Measurements from ENCODE around the gene ZNF774.
"Not testable (repeated sequence)": the region's sequence is repeated elsewhere in the genome, so short reads cannot be mapped to it uniquely, and the experiment has no call there.

ZNF774 gene

GRCh38 chr15:90393040-90393439 is 41.0 kb downstream of the ZNF774 start:
- no peak for DNase-seq

DNA sequence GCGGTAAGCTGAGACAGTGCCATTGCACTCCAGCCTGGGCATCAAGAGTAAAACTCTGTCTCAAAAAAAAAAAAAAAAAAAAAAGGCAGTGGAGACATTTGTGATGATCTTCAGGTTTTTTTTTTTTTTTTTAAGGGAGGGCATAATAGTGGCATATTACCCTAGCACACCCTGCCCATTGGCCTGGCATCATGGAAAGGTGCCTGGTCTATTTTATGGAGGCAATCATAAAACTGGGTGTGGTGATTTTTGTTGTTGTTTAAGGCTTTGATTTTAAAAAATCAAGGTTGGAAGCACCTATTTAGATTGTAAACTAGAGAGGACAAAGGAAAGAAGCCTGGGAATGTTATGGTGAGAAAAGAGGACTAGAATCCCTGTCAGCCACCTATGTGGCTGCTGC is 42.0 kb downstream of the ZNF774 start:
- no peak for DNase-seq

DNA sequence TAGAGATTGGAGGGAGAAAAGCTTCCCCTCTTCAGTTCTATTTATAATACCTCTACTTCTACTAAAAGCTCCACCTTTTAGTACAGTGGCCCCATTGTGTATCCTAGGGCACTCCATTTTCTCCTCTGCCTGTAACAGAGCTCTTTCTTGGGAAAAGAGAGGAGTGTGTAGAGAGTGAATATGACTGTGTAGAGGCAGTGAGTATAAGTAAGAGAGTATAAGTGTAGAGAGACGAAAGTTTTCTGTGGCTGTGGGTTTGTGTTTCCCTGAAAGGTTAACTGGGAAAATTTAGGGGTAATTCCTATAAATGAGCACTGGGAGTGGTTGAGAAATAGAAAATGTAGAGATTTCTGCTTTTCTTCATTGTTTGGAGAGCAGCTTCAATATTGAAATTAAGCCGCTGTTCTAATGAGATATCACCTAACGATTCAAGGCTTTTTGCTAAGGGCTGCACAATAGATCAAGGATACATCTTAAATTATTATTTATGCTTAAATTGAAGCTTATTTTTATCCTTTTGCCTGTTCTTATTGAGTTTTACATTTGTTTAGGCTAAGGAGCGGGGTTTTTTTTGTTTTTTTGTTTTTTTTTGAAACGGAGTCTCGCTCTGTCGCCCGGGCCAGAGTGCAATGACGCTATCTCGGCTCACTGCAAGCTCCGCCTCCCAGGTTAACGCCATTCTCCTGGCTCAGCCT is 42.8 kb downstream of the ZNF774 start:
- no peak for DNase-seq

GRCh38 chr15:90396321-90396720 is 44.2 kb downstream of the ZNF774 start:
- DNase-seq = no peak

DNA sequence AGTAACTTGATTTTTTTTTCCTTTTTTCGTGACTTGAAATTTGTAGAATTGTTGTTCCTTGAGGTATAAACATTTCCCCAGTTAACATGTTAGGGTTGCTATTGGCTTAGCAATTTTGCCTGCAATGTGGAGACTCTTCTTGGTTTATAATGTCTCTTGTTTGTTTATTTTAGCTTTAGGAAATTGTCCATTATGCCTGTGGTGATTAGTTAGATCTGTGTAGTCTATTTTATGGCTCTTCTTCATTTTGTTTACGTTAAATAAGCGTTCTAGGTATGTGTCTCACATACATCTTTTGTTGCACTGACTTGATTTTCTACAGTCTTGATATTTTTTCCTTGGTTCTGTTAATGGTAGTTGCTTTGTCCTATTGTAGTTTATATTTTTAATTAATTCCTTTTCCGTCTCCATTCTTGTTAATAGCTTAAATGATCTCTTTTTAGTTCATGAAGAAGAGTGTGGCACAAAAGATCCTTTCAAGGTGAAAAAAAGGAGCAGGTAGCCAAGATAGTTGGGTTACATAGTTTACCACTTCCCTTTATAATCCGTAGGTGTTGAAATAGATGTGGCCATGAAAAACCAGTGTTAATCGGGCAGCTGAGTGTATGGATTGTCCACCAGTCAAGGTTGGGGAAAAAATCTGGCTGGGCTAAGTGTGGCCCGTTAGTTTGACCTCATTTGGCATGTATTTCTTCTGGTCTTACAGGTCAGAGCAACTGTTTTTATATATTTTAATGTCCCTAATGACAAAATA is 48.1 kb downstream of the ZNF774 start:
- no peak for DNase-seq

DNA sequence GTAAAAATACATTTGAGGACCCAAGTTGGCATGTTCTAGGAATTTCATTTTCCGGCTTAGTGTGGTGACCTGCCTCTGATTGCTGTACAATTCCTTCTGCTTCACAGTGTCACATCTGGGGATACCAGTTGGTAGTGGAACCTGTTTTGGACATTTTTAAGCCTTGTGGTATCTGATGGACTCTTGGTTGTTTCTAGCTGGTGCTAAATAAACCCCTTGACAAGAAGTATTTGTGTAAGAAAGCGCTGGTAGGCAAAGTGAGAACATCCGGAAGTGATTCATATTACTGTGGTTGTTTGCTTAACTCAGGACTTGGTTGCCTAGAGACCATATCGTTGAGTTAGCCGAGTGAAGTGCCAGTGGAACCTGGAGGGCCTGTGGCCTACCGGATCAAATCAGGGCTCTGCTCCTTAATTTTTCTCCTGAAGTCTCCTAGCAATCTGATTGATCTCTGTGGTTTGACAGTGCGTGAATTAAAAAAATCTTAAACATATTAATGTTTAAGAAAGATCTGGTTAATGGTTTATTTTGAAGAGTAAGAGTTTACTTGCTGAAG is 48.8 kb downstream of the ZNF774 start:
- peak; percentile 94 for DNase-seq

GRCh38 chr15:90401495-90401894 is 49.4 kb downstream of the ZNF774 start:
- DNase-seq = no peak

GRCh38 chr15:90402223-90402622 is 50.1 kb downstream of the ZNF774 start:
- peak; percentile 89 for DNase-seq

DNA sequence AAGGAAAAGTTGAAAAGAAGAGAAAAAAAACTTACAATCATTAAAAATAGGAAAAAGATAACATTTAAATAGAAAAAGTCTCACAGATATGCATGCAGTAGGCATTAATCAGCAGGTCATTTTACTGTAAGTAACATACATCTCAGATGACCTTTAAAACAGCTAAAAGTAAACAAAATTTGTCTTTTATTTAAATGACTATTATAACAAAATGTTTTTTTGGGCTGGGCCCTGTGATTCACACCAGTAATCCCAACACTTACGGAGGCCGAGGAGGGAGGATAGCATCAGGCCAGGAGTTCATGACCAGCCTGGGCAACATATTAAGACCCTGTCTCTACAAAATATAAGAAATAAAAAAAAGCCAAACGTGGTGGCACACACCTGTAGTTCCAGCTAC is 50.7 kb downstream of the ZNF774 start:
- DNase-seq = no peak

GRCh38 chr15:90405055-90405607 is 53.0 kb downstream of the ZNF774 start:
- no peak for DNase-seq

GRCh38 chr15:90407336-90407735 is 55.3 kb downstream of the ZNF774 start:
- no peak for DNase-seq

DNA sequence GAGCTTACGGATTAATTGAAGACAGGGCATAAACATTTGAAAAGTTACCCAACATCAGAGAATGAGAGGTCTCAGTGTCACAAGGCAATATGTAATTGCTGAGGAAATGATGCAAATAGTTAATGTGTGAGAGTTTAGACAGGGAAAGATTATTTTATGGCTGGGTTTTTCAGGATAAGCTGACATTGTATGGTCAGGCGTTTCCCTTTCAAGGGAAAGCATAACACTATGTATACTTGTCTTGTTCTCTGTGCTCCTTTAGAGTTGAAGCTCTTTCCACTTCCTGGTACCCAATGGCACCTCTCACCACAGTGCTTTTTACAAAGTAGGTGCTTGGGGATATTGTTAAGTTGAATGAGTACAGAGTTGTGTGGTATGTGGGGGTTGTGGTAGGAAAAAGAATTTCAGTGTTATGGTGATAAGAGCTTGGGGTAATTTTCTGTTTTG is 55.8 kb downstream of the ZNF774 start:
- DNase-seq = peak; percentile 40

- DNase-seq = no peak
Observed at GRCh38 chr15:90408657-90409056, 56.6 kb downstream of the ZNF774 start.

DNA sequence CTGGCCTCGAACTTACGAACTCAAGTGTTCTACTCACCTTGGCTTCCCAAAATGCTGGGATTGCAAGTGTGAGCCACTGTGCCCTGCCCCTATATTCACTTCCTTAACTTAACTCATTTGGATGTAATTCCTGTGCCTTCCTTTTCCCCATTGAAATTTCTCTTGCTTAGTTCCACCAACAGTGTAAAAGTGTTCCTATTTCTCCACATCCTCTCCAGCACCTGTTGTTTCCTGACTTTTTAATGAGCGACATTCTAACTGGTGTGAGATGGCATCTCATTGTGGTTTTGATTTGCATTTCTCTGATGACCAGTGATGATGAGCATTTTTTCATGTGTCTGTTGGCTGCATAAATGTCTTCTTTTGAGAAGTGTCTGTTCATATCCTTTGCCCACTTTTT is 57.5 kb downstream of the ZNF774 start:
- DNase-seq = not testable (repeated sequence)

- not testable (repeated sequence) for DNase-seq
Observed at GRCh38 chr15:90410316-90410715, 58.2 kb downstream of the ZNF774 start.

DNA sequence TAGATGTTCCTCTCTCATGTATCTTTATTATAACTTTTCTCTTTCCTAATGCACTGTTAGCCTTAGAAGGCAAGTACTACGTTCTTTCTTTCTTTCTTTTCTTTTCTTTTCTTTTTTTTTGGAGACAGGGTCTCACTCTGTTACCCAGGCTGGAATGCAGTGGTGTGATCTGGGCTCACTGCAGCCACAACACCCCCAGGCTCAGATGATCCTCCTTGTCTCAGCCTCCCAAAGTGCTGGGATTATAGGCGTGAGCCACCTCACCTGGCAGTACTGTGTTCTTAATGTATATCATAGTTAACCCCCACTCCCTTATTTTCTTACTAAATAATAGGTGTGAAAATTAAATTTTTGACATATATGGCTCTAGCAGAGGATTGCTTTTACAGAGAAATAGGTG is 59.1 kb downstream of the ZNF774 start:
- DNase-seq = no peak

All from fibroblast of skin of right biceps (primary cell).